Muscle of arm (tissue), 12 donors: ENCODE data around the gene GRXCR2. TPM values are rescaled to one million over a fixed set of nuclear protein-coding genes. Genes with fewer than 3 reads are reported as not detected.

Experiments
- DNase-seq: peaks from one replicate; pipeline ENCODE4 v3.0.0-alpha.2; 2013
- polyA plus RNA-seq, 12 donors: library from polyadenylated mRNA; unstranded; fragments of 120-200 nt; gene quantifications; one replicate each; pipeline ENCODE4 v1.2.1, GENCODE V29; 2013; ENCODE audit not compliant: insufficient read length in 12 of 12

The GRXCR2 gene
- polyA plus RNA-seq, 12 donors = 0.11 TPM; not detected in 11

- DNase-seq = no peak
Measured at GRCh38 chr5:145835848-145836239, 37.0 kb downstream of the GRXCR2 start.

GRCh38 chr5:145834917-145835847, 37.6 kb downstream of the GRXCR2 start, which contains the start of gene PRELID2:
PRELID2 (minus strand) TSS chr5:145835342; CDS start chr5:145835251, 91 bp downstream.
- DNase-seq = peak; percentile 84

GRCh38 chr5:145834554-145834916, 38.3 kb downstream of the GRXCR2 start:
- no peak for DNase-seq

DNA sequence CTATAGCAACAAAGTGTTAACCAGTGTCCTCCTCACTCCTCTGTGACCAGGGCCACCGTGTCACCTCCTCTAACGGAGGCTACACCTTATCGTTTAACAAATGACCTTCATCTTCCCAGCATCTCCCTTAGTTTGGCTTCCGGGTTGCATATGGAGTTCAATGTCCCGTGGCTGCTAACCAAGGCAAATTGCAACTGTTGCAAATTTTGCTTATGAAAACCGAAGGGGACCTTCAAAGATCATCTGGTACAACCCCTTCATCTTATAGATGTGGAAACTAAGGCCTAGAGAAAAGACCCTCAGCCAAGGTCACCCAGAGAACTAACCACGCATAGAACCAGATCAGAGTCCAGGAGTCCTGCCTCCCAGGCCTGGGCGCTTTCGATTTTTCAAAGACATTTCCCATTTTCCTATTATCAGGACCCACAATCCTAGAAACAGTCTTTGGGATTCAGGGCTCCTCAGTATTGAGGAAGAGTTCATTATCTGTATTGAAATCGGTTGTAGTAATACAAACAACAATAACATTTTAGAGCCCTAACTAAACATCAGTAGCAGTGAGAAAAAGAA, 39.1 kb downstream of the GRXCR2 start:
- no peak for DNase-seq

GRCh38 chr5:145830594-145830993, 42.2 kb downstream of the GRXCR2 start:
- no peak for DNase-seq

GRCh38 chr5:145829708-145830361, 43.0 kb downstream of the GRXCR2 start:
- no peak for DNase-seq

- no peak for DNase-seq
Measured at GRCh38 chr5:145826895-145827674, 45.7 kb downstream of the GRXCR2 start.

DNA sequence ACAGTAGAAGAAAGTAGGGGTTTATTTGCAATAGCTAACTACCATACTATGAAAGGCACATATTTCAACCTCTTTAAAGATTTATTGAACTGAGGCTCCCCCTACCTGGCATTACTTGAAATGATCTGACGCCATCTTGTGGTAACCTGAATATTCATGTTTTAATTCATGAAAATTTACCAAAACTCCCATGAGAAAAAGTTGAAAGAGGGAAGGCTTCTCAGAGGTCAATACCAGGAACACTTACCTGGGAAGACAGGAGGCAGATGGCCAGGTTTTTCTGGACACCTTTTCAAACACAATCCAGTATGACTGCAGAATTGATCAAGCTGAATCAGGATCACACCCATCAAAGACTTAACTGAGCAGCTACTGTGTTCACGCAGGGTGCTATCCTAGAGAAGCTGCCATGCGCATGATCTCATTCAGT, 47.0 kb downstream of the GRXCR2 start:
- peak; percentile 45 for DNase-seq

DNA sequence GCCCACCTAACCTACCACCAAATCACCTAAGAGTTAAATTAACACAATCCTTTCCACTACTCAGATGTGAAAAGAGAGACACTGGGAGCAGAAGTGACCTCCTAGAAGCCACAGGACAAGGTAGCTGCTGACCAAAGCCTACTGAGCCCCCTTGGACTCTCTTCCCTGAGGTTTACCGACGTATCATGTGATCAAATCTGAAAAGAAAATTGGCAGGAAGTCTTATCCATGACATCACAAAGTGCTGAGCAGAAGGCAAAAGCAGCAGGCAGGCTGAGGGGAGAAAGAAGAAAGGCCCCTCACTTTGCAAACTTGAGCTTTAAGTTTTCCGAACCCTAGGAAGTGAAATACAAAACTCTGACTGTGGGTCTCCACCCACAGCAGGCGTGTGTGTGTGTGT, 48.8 kb downstream of the GRXCR2 start:
- no peak for DNase-seq

- DNase-seq = no peak
Measured at GRCh38 chr5:145818604-145819003, 54.2 kb downstream of the GRXCR2 start.

GRCh38 chr5:145812877-145813276, 59.9 kb downstream of the GRXCR2 start:
- DNase-seq = no peak

GRCh38 chr5:145811834-145812625, 60.8 kb downstream of the GRXCR2 start:
- DNase-seq = no peak

Other genes with a start within 250 kb of the GRXCR2 start
- gene PRELID2, start 37.7 kb downstream of the GRXCR2 start, polyA plus RNA-seq = 10 to 100 TPM in 1 of 12 donors, 1 to 10 TPM in 10, not detected in 1; 3.0 to 12.2 (median 3.3) TPM
- 10 to 100 TPM in 4 of 12 donors, 1 to 10 TPM in 7, not detected in 1; 4.3 to 20.0 (median 7.7) TPM for gene SH3RF2, start 63.6 kb upstream of the GRXCR2 start, polyA plus RNA-seq
- gene PLAC8L1, start 232.6 kb upstream of the GRXCR2 start, polyA plus RNA-seq = 1 to 10 TPM in 3 of 12 donors, under 1 TPM in 7, not detected in 2; 0.27 to 2.0 (median 0.70) TPM